Natural killer cell (primary cell): ENCODE results near the gene GUCY1A2. TPM values are rescaled to one million over a fixed set of nuclear protein-coding genes. Genes with fewer than 3 reads are reported as not detected.

ENCODE experiments used
- ATAC-seq, 3 donors: fragments of 150-1000 bp in 2 of 3; fragments of 200-7000 bp in 1 of 3; cut with Tn5 transposase; 1 replicate in 1 of 3; 2 replicates in 2 of 3; pipeline ENCODE4 v1.10.0; 2021; ENCODE audit warnings: mild to moderate bottlenecking in 2 of 3, moderate library complexity in 2 of 3
- DNase-seq, 2 donors: peaks; one replicate each; pipeline versions ENCODE4 v3.0.0 to v3.0.0-alpha.2; 2013 to 2021; ENCODE audit warnings: mixed read lengths in 1 of 2
- H3K27ac ChIP-seq: one replicate; pipeline ENCODE4 v1.5.1; 2013; ENCODE audit warnings: mild to moderate bottlenecking, low read length
- H3K27me3 ChIP-seq: one replicate; pipeline ENCODE4 v1.6.1; 2013; ENCODE audit warnings: low read length; ENCODE audit not compliant: control insufficient read depth, insufficient read depth
- H3K36me3 ChIP-seq: one replicate; pipeline ENCODE4 v1.6.1; 2013; ENCODE audit warnings: low read length; ENCODE audit not compliant: control insufficient read depth, insufficient read depth
- H3K4me1 ChIP-seq: one replicate; pipeline ENCODE4 v1.6.1; 2013; ENCODE audit warnings: low read length; ENCODE audit not compliant: control insufficient read depth, insufficient read depth
- H3K4me3 ChIP-seq: one replicate; pipeline ENCODE4 v1.5.1; 2013; ENCODE audit warnings: low read length
- H3K9me3 ChIP-seq: one replicate; pipeline ENCODE4 v1.6.1; 2013; ENCODE audit warnings: low read length; ENCODE audit not compliant: control insufficient read depth, insufficient read depth
- H3K27ac Mint-ChIP-seq, 2 donors: one replicate each; pipeline ENCODE4 v1.8.0; 2022; ENCODE audit warnings: mild to moderate bottlenecking in 2 of 2, mixed read lengths in 2 of 2, moderate library complexity in 1 of 2
- H3K27me3 Mint-ChIP-seq, 2 donors: one replicate each; pipeline ENCODE4 v1.8.0; 2022; ENCODE audit warnings: low read depth in 2 of 2, mixed read lengths in 2 of 2
- H3K36me3 Mint-ChIP-seq: one replicate; pipeline ENCODE4 v1.8.0; 2022; ENCODE audit warnings: mixed read lengths
- H3K4me1 Mint-ChIP-seq, 2 donors: one replicate each; pipeline ENCODE4 v1.8.0; 2022; ENCODE audit warnings: mixed read lengths in 2 of 2
- H3K4me3 Mint-ChIP-seq: one replicate; pipeline ENCODE4 v1.8.0; 2022; ENCODE audit warnings: mild to moderate bottlenecking, moderate library complexity, mixed read lengths
- H3K9me3 Mint-ChIP-seq, 2 donors: one replicate each; pipeline ENCODE4 v1.8.0; 2022; ENCODE audit warnings: mixed read lengths in 2 of 2
- CTCF ChIP-seq: fragments of 200-600 bp; IDR thresholded peaks from one replicate; pipeline ENCODE4 v1.8.0; 2022; ENCODE audit warnings: antibody characterized with exemption
- WGBS: methylation state at CpG from one replicate; pipeline ENCODE4 v1.1.7; 2013; ENCODE audit warnings: missing lambda C conversion rate; ENCODE audit not compliant: insufficient coverage; 5-methylcytosine and 5-hydroxymethylcytosine counted together
- intact Hi-C: fragments of 100-400 bp; cut with micrococcal nuclease; formaldehyde crosslinking; loops from one replicate; pipeline ENCODE4 v1.14.2; 2022
- total RNA-seq, 4 donors: library from RNA; stranded (reverse); fragments of 120-200 nt in 1 of 4; gene quantifications; one replicate each; pipeline versions ENCODE4 v1.2.3 to v1.2.4, GENCODE V29; 2013 to 2022

GUCY1A2 gene
- total RNA-seq, 3 donors from 2014 or later (not counting 1 experiment from before 2014, with no cell fraction given) = 0.15 TPM; not detected in 2

- Mint-ChIP-seq H3K27me3 (no peaks in the 10 kb centered on the region), H3K4me3 (no peak overlapping the region), H3K36me3 (peaks cover 11% of the 10 kb centered on the region), H3K27ac (no peak overlapping the region), H3K4me1 (no peaks in the 10 kb centered on the region), H3K9me3 (peaks cover 15 to 16% of the 10 kb centered on the region in 2 donors)
- Histone ChIP-seq H3K4me1 (no peaks in the 10 kb centered on the region), H3K27me3 (no peaks in the 10 kb centered on the region), H3K36me3 (no peaks in the 10 kb centered on the region), H3K27ac (no peak overlapping the region), H3K4me3 (no peak overlapping the region), H3K9me3 (no peaks in the 10 kb centered on the region)
- no peak for TF ChIP-seq CTCF
- WGBS = no CpG with 5 or more reads among the region's 1 CpG
- DNase-seq (no peak), ATAC-seq (no peak)
- intact Hi-C loops = no loop called here
Measured at GRCh38 chr11:106690923-106691322, 327.4 kb downstream of the GUCY1A2 start.

- no peak overlapping the region for H3K4me3 Mint-ChIP-seq
- no peaks in the 10 kb centered on the region for H3K4me1 Mint-ChIP-seq
- ATAC-seq (no peak), DNase-seq (no peak)
- H3K9me3 ChIP-seq = no peaks in the 10 kb centered on the region
- no peaks in the 10 kb centered on the region for H3K27me3 Mint-ChIP-seq
- peaks cover 5 to 20% of the 10 kb centered on the region in 2 donors for H3K9me3 Mint-ChIP-seq
- no peaks in the 10 kb centered on the region for H3K4me1 ChIP-seq
- H3K27ac ChIP-seq = no peak overlapping the region
- no peaks in the 10 kb centered on the region for H3K36me3 ChIP-seq
- no peaks in the 10 kb centered on the region for H3K27me3 ChIP-seq
- no CpG with 5 or more reads among the region's 3 CpGs for WGBS
- intact Hi-C loops = no loop called here
- H3K27ac Mint-ChIP-seq = no peak overlapping the region
- TF ChIP-seq CTCF = no peak
- peaks cover 11% of the 10 kb centered on the region for H3K36me3 Mint-ChIP-seq
- no peak overlapping the region for H3K4me3 ChIP-seq
Measured at GRCh38 chr11:106684944-106685343, 333.3 kb downstream of the GUCY1A2 start.

DNA sequence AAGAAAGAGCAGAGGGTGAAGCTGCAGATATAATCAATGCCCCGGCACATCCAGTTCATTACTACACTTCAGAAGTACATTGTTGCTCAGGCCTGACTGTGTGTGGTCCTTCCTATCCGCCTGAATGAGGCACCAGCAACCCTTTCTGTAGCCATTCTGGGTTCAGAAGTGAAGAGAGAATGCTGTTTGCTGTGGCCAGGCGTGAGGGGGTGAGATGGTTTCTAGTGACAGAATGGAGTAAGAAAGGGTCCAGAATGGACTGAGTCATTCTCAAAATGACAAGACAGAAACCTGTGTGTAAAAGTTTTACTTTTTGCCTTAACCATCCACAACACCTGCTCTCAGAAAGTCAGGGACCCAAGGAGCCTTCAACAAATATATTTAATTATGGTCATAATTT, 334.8 kb downstream of the GUCY1A2 start:
- Mint-ChIP-seq H3K27me3 (no peaks in the 10 kb centered on the region), H3K27ac (no peak overlapping the region), H3K9me3 (peaks cover 2 to 17% of the 10 kb centered on the region in 2 donors), H3K36me3 (peaks cover 6% of the 10 kb centered on the region), H3K4me1 (no peaks in the 10 kb centered on the region), H3K4me3 (no peak overlapping the region)
- H3K27ac ChIP-seq = no peak overlapping the region
- DNase-seq (no peak), ATAC-seq (no peak)
- intact Hi-C loops = no loop called here
- H3K4me3 ChIP-seq = no peak overlapping the region
- no peaks in the 10 kb centered on the region for H3K27me3 ChIP-seq
- no peaks in the 10 kb centered on the region for H3K4me1 ChIP-seq
- H3K9me3 ChIP-seq = no peaks in the 10 kb centered on the region
- TF ChIP-seq CTCF = no peak
- WGBS = 71% methylated on average over 2 of the region's 3 CpGs
- H3K36me3 ChIP-seq = no peaks in the 10 kb centered on the region

DNA sequence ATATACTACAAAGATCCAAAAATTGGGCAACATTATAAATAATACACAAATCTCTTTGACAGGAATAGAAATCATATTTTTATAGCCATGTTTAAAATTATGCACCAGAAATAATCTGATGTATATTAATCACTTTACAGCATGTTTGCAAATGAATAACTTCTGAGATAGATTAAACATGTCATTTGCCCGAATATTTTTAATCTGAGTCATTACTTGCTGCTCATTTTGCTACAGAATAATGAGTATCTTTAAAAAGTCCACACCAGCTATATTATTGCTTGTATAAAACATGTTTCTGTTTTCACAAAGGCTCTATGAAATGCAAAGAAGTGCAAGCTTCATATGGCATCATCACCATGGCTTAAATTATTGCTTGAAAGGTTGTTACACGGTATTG, 336.8 kb downstream of the GUCY1A2 start:
- H3K27ac ChIP-seq = no peak overlapping the region
- no peaks in the 10 kb centered on the region for H3K4me1 ChIP-seq
- H3K36me3 ChIP-seq = no peaks in the 10 kb centered on the region
- peaks cover 5 to 16% of the 10 kb centered on the region in 2 donors for H3K9me3 Mint-ChIP-seq
- no peak overlapping the region for H3K4me3 Mint-ChIP-seq
- ATAC-seq (no peak), DNase-seq (no peak)
- intact Hi-C loops = no loop called here
- WGBS = 75% methylated on average over 1 of the region's 2 CpGs
- no peak overlapping the region for H3K4me3 ChIP-seq
- no peaks in the 10 kb centered on the region for H3K4me1 Mint-ChIP-seq
- H3K9me3 ChIP-seq = no peaks in the 10 kb centered on the region
- H3K27ac Mint-ChIP-seq = no peak overlapping the region
- H3K27me3 ChIP-seq = no peaks in the 10 kb centered on the region
- no peaks in the 10 kb centered on the region for H3K27me3 Mint-ChIP-seq
- H3K36me3 Mint-ChIP-seq = no peaks in the 10 kb centered on the region
- TF ChIP-seq CTCF = no peak
